ENCODE results near the gene VWDE. TPM values are rescaled to one million over a fixed set of nuclear protein-coding genes. Genes with fewer than 3 reads are reported as not detected.
"Not testable (repeated sequence)": the region's sequence is repeated elsewhere in the genome, so short reads cannot be mapped to it uniquely, and the experiment has no call there.

VWDE gene
- total and polyA plus RNA-seq, 2 donors (not counting 3 experiments of a cell fraction or from before 2014, with no cell fraction given): 0.11 to 0.17 TPM

GRCh38 chr7:12409097-12409711 is 5.5 kb upstream of the VWDE start:
- no peak overlapping the region for H3K4me3 ChIP-seq (replicated peaks in 1 of 3; ENCODE audit: insufficient read depth in 1 of 3, low read depth in 1 of 3, low read length in 3 of 3)
- DNase-seq (ENCODE audit: low read depth, low spot score) (no peak), FAIRE-seq (no peak)
- no peak for TF ChIP-seq EZH2 (IDR thresholded peaks at IDR 0.05; ENCODE audit: borderline replicate concordance, low read depth, low read length, severe bottlenecking)
- no peak for TF ChIP-seq CTCF (IDR thresholded peaks at IDR 0.05; ENCODE audit: extremely low read depth in 1 of 2, insufficient read depth in 1 of 2, low read depth in 1 of 2, low read length in 2 of 2)
- no peak for TF ChIP-seq POLR2A (IDR thresholded peaks at IDR 0.05; ENCODE audit: low read depth, low read length)
- TF ChIP-seq GATA2 (IDR thresholded peaks at IDR 0.05; ENCODE audit: insufficient read depth, insufficient read length, low read depth, low read length): no peak
- TF ChIP-seq MAX (IDR thresholded peaks at IDR 0.05; ENCODE audit: insufficient read depth, insufficient read length): no peak
- TF ChIP-seq JUN (IDR thresholded peaks at IDR 0.05; ENCODE audit: borderline replicate concordance, insufficient read depth, insufficient read length, low read depth): no peak
- TF ChIP-seq FOS (IDR thresholded peaks at IDR 0.05; ENCODE audit: borderline replicate concordance, insufficient read depth, low read length): no peak
- TF ChIP-seq MYC (IDR thresholded peaks at IDR 0.05; ENCODE audit: low read depth, low read length): no peak
- no peak for TF ChIP-seq POLR2AphosphoS5 (IDR thresholded peaks at IDR 0.05; ENCODE audit: insufficient read depth, low read depth, low read length)
- no peak overlapping the region for H3K4me2 ChIP-seq (ENCODE audit: insufficient read depth, low read length)
- intact Hi-C loops (cut with micrococcal nuclease) (no loop called here), dilution Hi-C loops (cut with MboI; ENCODE audit: extremely low pct_ligation_motif_present, low sequenced_read_pairs) (no loop called here)
- no peaks in the 10 kb centered on the region for H3K4me1 ChIP-seq (ENCODE audit: control insufficient read depth, extremely low read depth, insufficient read depth, low read length)
- no peak overlapping the region for H3K9ac ChIP-seq (replicated peaks; ENCODE audit: extremely low read depth, insufficient read depth, low read length)
- no peaks in the 10 kb centered on the region for H3K36me3 ChIP-seq (ENCODE audit: control insufficient read depth in 2 of 2, extremely low read depth in 1 of 2, insufficient read depth in 2 of 2, low read length in 2 of 2)
- H4K20me1 ChIP-seq (replicated peaks; ENCODE audit: control insufficient read depth, extremely low read depth, insufficient read depth, low read length): no peaks in the 10 kb centered on the region
- no peak overlapping the region for H2AFZ ChIP-seq (ENCODE audit: low read depth, low read length)
- no peaks in the 10 kb centered on the region for H3K9me3 ChIP-seq (replicated peaks; ENCODE audit: control insufficient read depth, insufficient read depth, low read length)
- H3K27ac ChIP-seq (ENCODE audit: insufficient read depth, low read depth, low read length): no peak overlapping the region
- no TSS peak for BruUV-seq (replicated peaks)
- no peaks in the 10 kb centered on the region for H3K9me1 ChIP-seq (replicated peaks; ENCODE audit: control insufficient read depth, extremely low read depth, insufficient read depth, low read length)
- CTCF ChIA-PET: interaction anchor here (1.3 to 2.6 kb wide), 3 partner anchors 14 to 25 kb away, joined by 3 to 8 read pairs (median 8); no protein-coding TSS in a partner anchor
- POLR2A ChIA-PET: no interaction called here
- peaks cover 2 to 5% of the 10 kb centered on the region in 2 experiments for H3K27me3 ChIP-seq (ENCODE audit: control insufficient read depth in 2 of 2, insufficient read depth in 2 of 2, low read length in 2 of 2)
- H3K79me2 ChIP-seq (ENCODE audit: control insufficient read depth, insufficient read depth, low read length): no peaks in the 10 kb centered on the region

- POLR2A ChIA-PET; H3K4me2 ChIP-seq (ENCODE audit: insufficient read depth, low read length); H2AFZ ChIP-seq (ENCODE audit: low read depth, low read length); BruUV-seq (replicated peaks); H3K4me3 ChIP-seq (replicated peaks in 1 of 3; ENCODE audit: insufficient read depth in 1 of 3, low read depth in 1 of 3, low read length in 3 of 3); H3K9me3 ChIP-seq (replicated peaks; ENCODE audit: control insufficient read depth, insufficient read depth, low read length); H3K79me2 ChIP-seq (ENCODE audit: control insufficient read depth, insufficient read depth, low read length); H4K20me1 ChIP-seq (replicated peaks; ENCODE audit: control insufficient read depth, extremely low read depth, insufficient read depth, low read length); H3K9ac ChIP-seq (replicated peaks; ENCODE audit: extremely low read depth, insufficient read depth, low read length); H3K27ac ChIP-seq (ENCODE audit: insufficient read depth, low read depth, low read length); dilution Hi-C loops (cut with MboI; ENCODE audit: extremely low pct_ligation_motif_present, low sequenced_read_pairs); CTCF ChIA-PET; FAIRE-seq; H3K36me3 ChIP-seq (ENCODE audit: control insufficient read depth in 2 of 2, extremely low read depth in 1 of 2, insufficient read depth in 2 of 2, low read length in 2 of 2); DNase-seq (ENCODE audit: low read depth, low spot score); H3K4me1 ChIP-seq (ENCODE audit: control insufficient read depth, extremely low read depth, insufficient read depth, low read length); H3K9me1 ChIP-seq (replicated peaks; ENCODE audit: control insufficient read depth, extremely low read depth, insufficient read depth, low read length): not testable (repeated sequence)
- intact Hi-C loops (cut with micrococcal nuclease): loop anchor here (2.0 kb wide), 1 partner anchor 41 kb away; no protein-coding TSS in a partner anchor
- H3K27me3 ChIP-seq (ENCODE audit: control insufficient read depth in 2 of 2, insufficient read depth in 2 of 2, low read length in 2 of 2): peaks cover 3 to 19% of the 10 kb centered on the region in 2 experiments
These were observed 4.0 kb upstream of the VWDE start for GRCh38 chr7:12407652-12408051.
